ENCODE results near the gene B3GAT1.

GRCh38 chr11:134393638-134394037, 18.4 kb downstream of the B3GAT1 start:
- TF ChIP-seq CTCF (IDR thresholded peaks at IDR 0.05) (peak; percentile 65), ZFX (IDR thresholded peaks at IDR 0.05; ENCODE audit: borderline replicate concordance) (no peak)
